Astrocyte (in vitro differentiated cells and primary cell): ENCODE data around the gene SCCPDH. TPM values are rescaled to one million over a fixed set of nuclear protein-coding genes. Genes with fewer than 3 reads are reported as not detected.
A peak's percentile ranks its signal among the peaks of the same experiment; 100 is the strongest.

Source experiments
- DNase-seq: peaks from one replicate; pipeline ENCODE4 v3.0.0-alpha.2; 2010; ENCODE audit warnings: low read depth
- FAIRE-seq: peaks from 2 replicates; lab custom pipeline; 2011; peaks lifted over from hg19 to GRCh38; lab: Jason Lieb, UNC
- H2AFZ ChIP-seq: 2 replicates; pipeline ENCODE4 v1.6.0; 2012; ENCODE audit warnings: low read depth, low read length, inconsistent platforms
- H3K27ac ChIP-seq: 2 replicates; pipeline ENCODE4 v1.5.1; 2011; ENCODE audit warnings: low read depth, low read length, inconsistent platforms
- H3K27me3 ChIP-seq: 2 replicates; pipeline ENCODE4 v1.6.0; 2011; ENCODE audit warnings: low read length, inconsistent platforms; ENCODE audit not compliant: insufficient read depth
- H3K36me3 ChIP-seq: 2 replicates; pipeline ENCODE4 v1.5.1; 2011; ENCODE audit warnings: low read length, inconsistent platforms; ENCODE audit not compliant: insufficient read depth
- H3K4me1 ChIP-seq: 2 replicates; pipeline ENCODE4 v1.5.1; 2011; ENCODE audit warnings: low read length, inconsistent platforms; ENCODE audit not compliant: insufficient read depth
- H3K4me2 ChIP-seq: 2 replicates; pipeline ENCODE4 v1.6.0; 2012; ENCODE audit warnings: low read length, inconsistent platforms
- H3K4me3 ChIP-seq: 2 replicates; pipeline ENCODE4 v1.5.1; 2011; ENCODE audit warnings: low read depth, mild to moderate bottlenecking, low read length, inconsistent platforms; ENCODE audit not compliant: insufficient read depth
- H3K79me2 ChIP-seq: 2 replicates; pipeline ENCODE4 v1.6.0; 2012; ENCODE audit warnings: mild to moderate bottlenecking, low read length, inconsistent platforms; ENCODE audit not compliant: insufficient read depth
- H3K9ac ChIP-seq: 2 replicates; pipeline ENCODE4 v1.6.0; 2012; ENCODE audit warnings: mild to moderate bottlenecking, low read length, inconsistent platforms
- H3K9me3 ChIP-seq: 2 replicates; pipeline ENCODE4 v1.5.1; 2012; ENCODE audit warnings: low read depth, mild to moderate bottlenecking, low read length, inconsistent platforms; ENCODE audit not compliant: insufficient read depth
- H4K20me1 ChIP-seq: 2 replicates; pipeline ENCODE4 v1.6.0; 2012; ENCODE audit warnings: low read length, inconsistent platforms; ENCODE audit not compliant: insufficient read depth
- H3K27ac Mint-ChIP-seq: one replicate; pipeline ENCODE4 v1.8.0; 2021; ENCODE audit warnings: mild to moderate bottlenecking, mixed read lengths; ENCODE audit not compliant: unreplicated experiment
- H3K27me3 Mint-ChIP-seq: one replicate; pipeline ENCODE4 v1.8.0; 2021; ENCODE audit warnings: low read depth, mixed read lengths; ENCODE audit not compliant: unreplicated experiment
- H3K36me3 Mint-ChIP-seq: one replicate; pipeline ENCODE4 v1.8.0; 2021; ENCODE audit warnings: low read depth, mixed read lengths; ENCODE audit not compliant: unreplicated experiment
- H3K4me1 Mint-ChIP-seq: one replicate; pipeline ENCODE4 v1.8.0; 2021; ENCODE audit warnings: low read depth, mixed read lengths; ENCODE audit not compliant: unreplicated experiment
- H3K4me3 Mint-ChIP-seq: one replicate; pipeline ENCODE4 v1.8.0; 2021; ENCODE audit warnings: mild to moderate bottlenecking, moderate library complexity, mixed read lengths; ENCODE audit not compliant: unreplicated experiment
- H3K9me3 Mint-ChIP-seq: one replicate; pipeline ENCODE4 v1.8.0; 2021; ENCODE audit warnings: mild to moderate bottlenecking, mixed read lengths; ENCODE audit not compliant: unreplicated experiment
- EZH2 ChIP-seq: IDR thresholded peaks from 2 replicates; pipeline ENCODE4 v1.6.1; 2012; ENCODE audit warnings: mild to moderate bottlenecking, low read length, inconsistent platforms; ENCODE audit not compliant: insufficient read depth
- total RNA-seq: library from RNA; stranded (reverse); gene quantifications from 2 replicates; pipeline ENCODE4 v1.2.1, GENCODE V29; 2021
- TF ChIP-seq, protein P1 (sequence below): IDR thresholded peaks from 2 replicates; pipeline ENCODE4 v1.5.1; 2011; ENCODE audit warnings: low read depth, mild to moderate bottlenecking, inconsistent platforms, low read length, moderate library complexity; ENCODE audit not compliant: insufficient read depth

Gene SCCPDH
- total RNA-seq, 1 donor from 2014 or later, result 25.0 TPM

DNA sequence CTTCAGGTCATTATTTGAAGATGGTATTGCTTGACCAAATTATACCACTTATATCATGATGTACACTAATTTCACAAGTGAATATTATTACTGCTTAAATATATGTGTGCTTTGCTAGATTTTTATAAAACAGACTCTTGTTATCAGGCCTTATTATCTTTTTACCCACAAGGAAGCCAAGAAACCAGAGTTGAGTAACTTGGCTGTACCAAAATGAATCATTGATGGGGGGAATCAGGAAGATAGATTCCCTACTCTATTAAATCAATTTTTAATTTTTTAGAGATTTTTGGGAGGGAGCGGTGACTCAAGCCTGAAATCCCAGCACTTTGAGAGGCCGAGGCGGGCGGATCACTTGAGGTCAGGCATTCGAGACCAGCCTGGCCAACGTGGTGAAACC, 16.0 kb upstream of the SCCPDH start:
- TF ChIP-seq EZH2, result no peak
- TF ChIP-seq, protein P1, sequence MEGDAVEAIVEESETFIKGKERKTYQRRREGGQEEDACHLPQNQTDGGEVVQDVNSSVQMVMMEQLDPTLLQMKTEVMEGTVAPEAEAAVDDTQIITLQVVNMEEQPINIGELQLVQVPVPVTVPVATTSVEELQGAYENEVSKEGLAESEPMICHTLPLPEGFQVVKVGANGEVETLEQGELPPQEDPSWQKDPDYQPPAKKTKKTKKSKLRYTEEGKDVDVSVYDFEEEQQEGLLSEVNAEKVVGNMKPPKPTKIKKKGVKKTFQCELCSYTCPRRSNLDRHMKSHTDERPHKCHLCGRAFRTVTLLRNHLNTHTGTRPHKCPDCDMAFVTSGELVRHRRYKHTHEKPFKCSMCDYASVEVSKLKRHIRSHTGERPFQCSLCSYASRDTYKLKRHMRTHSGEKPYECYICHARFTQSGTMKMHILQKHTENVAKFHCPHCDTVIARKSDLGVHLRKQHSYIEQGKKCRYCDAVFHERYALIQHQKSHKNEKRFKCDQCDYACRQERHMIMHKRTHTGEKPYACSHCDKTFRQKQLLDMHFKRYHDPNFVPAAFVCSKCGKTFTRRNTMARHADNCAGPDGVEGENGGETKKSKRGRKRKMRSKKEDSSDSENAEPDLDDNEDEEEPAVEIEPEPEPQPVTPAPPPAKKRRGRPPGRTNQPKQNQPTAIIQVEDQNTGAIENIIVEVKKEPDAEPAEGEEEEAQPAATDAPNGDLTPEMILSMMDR, result no peak
- Histone ChIP-seq H3K9me3 (no peaks in the 10 kb centered on the region), H3K4me3 (no peak overlapping the region), H3K36me3 (no peaks in the 10 kb centered on the region), H3K4me2 (no peak overlapping the region), H2AFZ (no peak overlapping the region), H4K20me1 (no peaks in the 10 kb centered on the region), H3K27ac (no peak overlapping the region), H3K27me3 (no peaks in the 10 kb centered on the region), H3K79me2 (no peaks in the 10 kb centered on the region), H3K4me1 (peaks cover 3% of the 10 kb centered on the region), H3K9ac (no peak overlapping the region)
- no peak overlapping the region for H3K4me3 Mint-ChIP-seq
- peaks cover 23% of the 10 kb centered on the region for H3K9me3 Mint-ChIP-seq
- peak; percentile 30 for DNase-seq
- H3K36me3 Mint-ChIP-seq, result peaks cover 3% of the 10 kb centered on the region
- FAIRE-seq, result no peak
- H3K4me1 Mint-ChIP-seq, result peaks cover 8% of the 10 kb centered on the region
- H3K27ac Mint-ChIP-seq, result no peak overlapping the region
- H3K27me3 Mint-ChIP-seq, result peaks cover 18% of the 10 kb centered on the region

DNA sequence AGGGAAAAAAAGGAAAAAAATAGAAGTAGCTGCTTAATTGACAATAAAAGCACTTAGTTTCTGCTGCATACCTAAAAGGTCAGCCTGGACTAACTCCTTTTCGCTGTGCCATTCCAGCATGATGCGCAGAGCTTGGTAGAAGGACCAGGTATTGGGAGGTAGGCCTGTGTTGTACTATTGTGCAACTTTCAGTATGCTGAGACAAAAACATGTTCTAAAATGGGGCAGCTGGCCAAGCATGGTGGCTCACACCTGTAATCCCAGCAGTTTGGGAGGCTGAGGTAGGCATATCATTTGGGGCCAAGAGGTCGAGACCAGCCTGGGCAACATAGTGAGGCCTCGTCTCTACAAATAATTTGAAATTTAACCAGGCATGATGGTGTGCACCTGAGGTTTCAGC, 15.0 kb upstream of the SCCPDH start:
- peaks cover 3% of the 10 kb centered on the region for H3K36me3 Mint-ChIP-seq
- H3K4me1 Mint-ChIP-seq, result peaks cover 8% of the 10 kb centered on the region
- peaks cover 24% of the 10 kb centered on the region for H3K27me3 Mint-ChIP-seq
- no peak overlapping the region for H3K27ac Mint-ChIP-seq
- no peaks in the 10 kb centered on the region for H4K20me1 ChIP-seq
- H3K27ac ChIP-seq, result no peak overlapping the region
- DNase-seq, result no peak
- no peaks in the 10 kb centered on the region for H3K36me3 ChIP-seq
- H3K4me2 ChIP-seq, result no peak overlapping the region
- H3K9ac ChIP-seq, result no peak overlapping the region
- H3K27me3 ChIP-seq, result no peaks in the 10 kb centered on the region
- FAIRE-seq, result no peak
- H2AFZ ChIP-seq, result no peak overlapping the region
- H3K4me3 ChIP-seq, result no peak overlapping the region
- peaks cover 27% of the 10 kb centered on the region for H3K9me3 Mint-ChIP-seq
- H3K9me3 ChIP-seq, result no peaks in the 10 kb centered on the region
- no peak overlapping the region for H3K4me3 Mint-ChIP-seq
- H3K4me1 ChIP-seq, result peaks cover 3% of the 10 kb centered on the region
- TF ChIP-seq EZH2, result no peak
- TF ChIP-seq, protein P1, result no peak
- H3K79me2 ChIP-seq, result no peaks in the 10 kb centered on the region

DNA sequence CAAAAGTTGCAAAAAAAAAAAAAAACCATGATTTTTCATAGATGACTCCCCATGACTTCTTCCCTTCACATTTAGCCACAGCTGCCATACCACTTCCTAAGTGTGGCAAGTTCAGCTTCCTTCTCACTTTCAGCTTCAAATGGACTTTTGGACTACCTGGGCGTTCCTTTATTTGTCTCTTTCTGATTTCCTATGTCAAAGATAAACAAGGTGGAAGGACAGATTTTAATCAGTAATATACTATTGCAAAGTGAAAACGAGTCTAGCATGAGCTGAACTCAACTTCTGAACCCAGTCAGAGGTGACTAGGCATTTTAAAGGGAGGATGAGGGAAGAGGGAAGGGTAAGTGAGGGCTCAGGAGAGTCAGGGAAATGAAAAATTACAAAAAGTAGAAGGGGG, 14.4 kb upstream of the SCCPDH start:
- H3K36me3 Mint-ChIP-seq, result peaks cover 3% of the 10 kb centered on the region
- peaks cover 24% of the 10 kb centered on the region for H3K27me3 Mint-ChIP-seq
- Histone ChIP-seq H2AFZ (no peak overlapping the region), H3K36me3 (no peaks in the 10 kb centered on the region), H3K4me3 (no peak overlapping the region), H3K79me2 (no peaks in the 10 kb centered on the region), H3K4me2 (no peak overlapping the region), H3K9me3 (no peaks in the 10 kb centered on the region), H3K27ac (no peak overlapping the region), H3K9ac (no peak overlapping the region), H4K20me1 (no peaks in the 10 kb centered on the region), H3K27me3 (no peaks in the 10 kb centered on the region), H3K4me1 (peaks cover 3% of the 10 kb centered on the region)
- peaks cover 4% of the 10 kb centered on the region for H3K4me1 Mint-ChIP-seq
- peaks cover 27% of the 10 kb centered on the region for H3K9me3 Mint-ChIP-seq
- H3K27ac Mint-ChIP-seq, result no peak overlapping the region
- TF ChIP-seq, protein P1, result no peak
- no peak for TF ChIP-seq EZH2
- FAIRE-seq, result no peak
- no peak overlapping the region for H3K4me3 Mint-ChIP-seq
- DNase-seq, result no peak
